K562 (cell line): Measurements from ENCODE around the gene ACAD10. TPM values are rescaled to one million over a fixed set of nuclear protein-coding genes. Genes with fewer than 3 reads are reported as not detected.

Experiments used
- ARID1B ChIP-seq: fragments of 450-650 bp; IDR thresholded peaks from 2 replicates; pipeline ENCODE4 v1.6.1; 2016; ENCODE audit warnings: antibody characterized with exemption, mild to moderate bottlenecking, inconsistent platforms
- ETV1 ChIP-seq: fragments of 450-650 bp; conservative IDR thresholded peaks from 2 replicates; pipeline ENCODE4 v1.6.1; 2016; ENCODE audit warnings: missing genetic modification characterization, control low read depth, low read depth, missing compliant biosample characterization
- HBP1 ChIP-seq: fragments of 450-650 bp; formaldehyde crosslinking; IDR thresholded peaks from 2 replicates; pipeline ENCODE4 v1.4.0; 2022; ENCODE audit warnings: missing genetic modification characterization
- RBM14 ChIP-seq: fragments of 200-400 bp; formaldehyde crosslinking; IDR thresholded peaks from 2 replicates; pipeline ENCODE4 v1.6.1; 2018; ENCODE audit warnings: low read depth, mild to moderate bottlenecking, low read length, moderate library complexity, borderline replicate concordance; ENCODE audit not compliant: insufficient read depth
- REST ChIP-seq, 2 experiments: fragments of 450-650 bp; formaldehyde crosslinking in 1 of 2; IDR thresholded peaks; 2 replicates each; pipeline versions ENCODE4 v1.4.0 to v1.6.1; 2014 to 2020; ENCODE audit warnings: mild to moderate bottlenecking in 2 of 2, borderline replicate concordance in 1 of 2, low read depth in 1 of 2
- SRSF1 ChIP-seq: fragments of 200-400 bp; formaldehyde crosslinking; IDR thresholded peaks from 2 replicates; pipeline ENCODE4 v1.6.1; 2017; ENCODE audit warnings: mild to moderate bottlenecking, low read depth, low read length, moderate library complexity
- ZNF197 ChIP-seq: fragments of 200-800 bp; sonication (Bioruptor generic); IDR thresholded peaks from 2 replicates; pipeline ENCODE4 v1.6.1; 2016; ENCODE audit warnings: low read depth, missing genetic modification characterization, missing compliant biosample characterization
- ZNF512 ChIP-seq: IDR thresholded peaks from 2 replicates; pipeline ENCODE4 v1.6.1; 2016; ENCODE audit warnings: missing genetic modification characterization, missing compliant biosample characterization
- polyA plus RNA-seq, 8 experiments: library from polyadenylated mRNA; depleted of rRNA in 4 of 8; stranded (reverse) in 5 of 8; unstranded in 3 of 8; fragments of >200 nt; fragmentation: Nextera tagmentation in 2 of 8; fragmentation: Illumina TruSeq in 1 of 8; extraction: Ambion mirVana in 2 of 8; extraction: Trizol in 1 of 8; gene quantifications; 2 replicates each; pipeline versions ENCODE4 v1.2.1 to v1.2.3, GENCODE V29; 2011 to 2014; ENCODE audit warnings: inconsistent platforms in 1 of 8, missing spikeins in 1 of 8
- total RNA-seq, 7 experiments: library from RNA; depleted of rRNA in 6 of 7; stranded (reverse); fragments of >200 nt in 6 of 7; fragmentation: Illumina TruSeq in 2 of 7; extraction: Trizol in 2 of 7; gene quantifications; 2 replicates each; pipeline versions ENCODE4 v1.2.1 to v1.2.3, GENCODE V29; 2011 to 2021; ENCODE audit warnings: low replicate concordance in 1 of 7

The ACAD10 gene
- total and polyA plus RNA-seq, 9 of the 15 experiments (the other 6 are each of a cell fraction or from before 2014, with no cell fraction given), result 2.3 to 19.2 (median 12.0) TPM

GRCh38 chr12:111741235-111741812 is 55.5 kb downstream of the ACAD10 start (continued):
- peak; percentile 50 for TF ChIP-seq ETV1 (tag)
- TF ChIP-seq REST (IDR thresholded peaks at IDR 0.05; ENCODE audit: borderline replicate concordance), result peak; percentile 20; the same call in 1 of the 2 replicates
- no peak for TF ChIP-seq REST (CRISPR knock-in tag; IDR thresholded peaks at IDR 0.05; ENCODE audit: low read depth)
- TF ChIP-seq HBP1, result no peak
- no peak for TF ChIP-seq ZNF512
- peak; percentile 96 for TF ChIP-seq ARID1B
- no peak for TF ChIP-seq RBM14
- no peak for TF ChIP-seq SRSF1
- TF ChIP-seq ZNF197 (CRISPR knock-in tag), result no peak
